H9 (cell line): Measurements from ENCODE around the gene PTRHD1. TPM values are rescaled to one million over a fixed set of nuclear protein-coding genes. Genes with fewer than 3 reads are reported as not detected.

Source experiments
- DNase-seq: peaks from one replicate; pipeline ENCODE4 v3.0.0-alpha.2; 2017
- H2AFZ ChIP-seq: one replicate; pipeline ENCODE4 v1.6.1; 2013; ENCODE audit warnings: mild to moderate bottlenecking, low read length, control low read depth, moderate library complexity
- H2AK5ac ChIP-seq: 2 replicates; pipeline ENCODE4 v1.6.1; 2013; ENCODE audit warnings: low read length, control low read depth, mixed read lengths; ENCODE audit not compliant: insufficient read length
- H2BK120ac ChIP-seq: one replicate; pipeline ENCODE4 v1.6.1; 2013; ENCODE audit warnings: low read depth, mild to moderate bottlenecking, low read length, control low read depth, inconsistent platforms; ENCODE audit not compliant: poor library complexity, severe bottlenecking
- H2BK12ac ChIP-seq: 2 replicates; pipeline ENCODE4 v1.6.1; 2013; ENCODE audit warnings: low read length, control low read depth, mixed read lengths, low read depth; ENCODE audit not compliant: insufficient read length
- H2BK15ac ChIP-seq: 2 replicates; pipeline ENCODE4 v1.6.1; 2013; ENCODE audit warnings: low read depth, low read length, control low read depth
- H2BK20ac ChIP-seq: one replicate; pipeline ENCODE4 v1.6.1; 2013; ENCODE audit warnings: low read depth, mild to moderate bottlenecking, low read length, control low read depth, inconsistent platforms; ENCODE audit not compliant: poor library complexity, severe bottlenecking
- H2BK5ac ChIP-seq: 2 replicates; pipeline ENCODE4 v1.6.1; 2013; ENCODE audit warnings: low read length, control low read depth, mixed read lengths; ENCODE audit not compliant: insufficient read length
- H3K14ac ChIP-seq: 2 replicates; pipeline ENCODE4 v1.6.1; 2013; ENCODE audit warnings: low read length, control low read depth; ENCODE audit not compliant: insufficient read depth
- H3K18ac ChIP-seq: 2 replicates; pipeline ENCODE4 v1.6.1; 2013; ENCODE audit warnings: low read depth, mild to moderate bottlenecking, mixed read lengths, low read length, control low read depth; ENCODE audit not compliant: insufficient read length
- H3K23ac ChIP-seq: 2 replicates; pipeline ENCODE4 v1.6.1; 2013; ENCODE audit warnings: low read length, control low read depth, mixed read lengths, low read depth; ENCODE audit not compliant: insufficient read length
- H3K23me2 ChIP-seq: 2 replicates; pipeline ENCODE4 v1.6.1; 2013; ENCODE audit warnings: low read depth, mild to moderate bottlenecking, mixed read lengths, low read length, control low read depth; ENCODE audit not compliant: insufficient read length, poor library complexity, severe bottlenecking
- H3K27ac ChIP-seq: 2 replicates; pipeline ENCODE4 v1.5.1; 2013; ENCODE audit warnings: low read length, control low read depth, mixed read lengths, low read depth; ENCODE audit not compliant: insufficient read length
- H3K27me3 ChIP-seq: 2 replicates; pipeline ENCODE4 v1.6.1; 2013; ENCODE audit warnings: low read length, control low read depth, inconsistent platforms; ENCODE audit not compliant: insufficient read depth
- H3K4ac ChIP-seq: 2 replicates; pipeline ENCODE4 v1.6.1; 2013; ENCODE audit warnings: low read depth, mild to moderate bottlenecking, control low read depth, inconsistent platforms, low read length, moderate library complexity
- H3K4me1 ChIP-seq: 2 replicates; pipeline ENCODE4 v1.6.1; 2013; ENCODE audit warnings: low read length, control low read depth, inconsistent platforms; ENCODE audit not compliant: insufficient read depth
- H3K4me2 ChIP-seq: 2 replicates; pipeline ENCODE4 v1.6.1; 2013; ENCODE audit warnings: low read length, control low read depth, mixed read lengths; ENCODE audit not compliant: insufficient read length, insufficient read depth
- H3K56ac ChIP-seq: 2 replicates; pipeline ENCODE4 v1.6.1; 2013; ENCODE audit warnings: low read depth, mild to moderate bottlenecking, mixed read lengths, low read length, control low read depth; ENCODE audit not compliant: insufficient read length
- H3K79me1 ChIP-seq: 2 replicates; pipeline ENCODE4 v1.6.1; 2013; ENCODE audit warnings: low read depth, mild to moderate bottlenecking, moderate library complexity, low read length, control low read depth, inconsistent platforms; ENCODE audit not compliant: insufficient read depth, poor library complexity, severe bottlenecking
- H3K79me2 ChIP-seq: 2 replicates; pipeline ENCODE4 v1.6.1; 2013; ENCODE audit warnings: low read length, control low read depth, inconsistent platforms; ENCODE audit not compliant: insufficient read depth
- H3K9ac ChIP-seq: 2 replicates; pipeline ENCODE4 v1.6.1; 2013; ENCODE audit warnings: low read length, control low read depth, mixed read lengths; ENCODE audit not compliant: insufficient read length; ENCODE audit errors: extremely low read depth
- H3K9me3 ChIP-seq: one replicate; pipeline ENCODE4 v1.6.1; 2013; ENCODE audit warnings: low read depth, low read length, inconsistent platforms; ENCODE audit not compliant: control insufficient read depth
- H3T11ph ChIP-seq: one replicate; pipeline ENCODE4 v1.6.1; 2013; ENCODE audit warnings: mild to moderate bottlenecking, low read length, control low read depth, inconsistent platforms
- H4K20me1 ChIP-seq: one replicate; pipeline ENCODE4 v1.6.1; 2013; ENCODE audit not compliant: control insufficient read depth, insufficient read length, insufficient read depth
- H4K5ac ChIP-seq: 2 replicates; pipeline ENCODE4 v1.6.1; 2013; ENCODE audit warnings: low read depth, mild to moderate bottlenecking, mixed read lengths, low read length, control low read depth; ENCODE audit not compliant: insufficient read length
- H4K8ac ChIP-seq: replicated peaks from 2 replicates; pipeline ENCODE4 v1.6.1; 2013; ENCODE audit warnings: low read length, control low read depth, mixed read lengths, low read depth; ENCODE audit not compliant: insufficient read length
- H4K91ac ChIP-seq: 2 replicates; pipeline ENCODE4 v1.6.1; 2013; ENCODE audit warnings: low read depth, mild to moderate bottlenecking, moderate library complexity, mixed read lengths, low read length, control low read depth; ENCODE audit not compliant: insufficient read length
- H3K27ac Mint-ChIP-seq, 3 experiments: 2 replicates in 2 of 3; 3 replicates in 1 of 3; pipeline ENCODE4 v1.8.0; 2020 to 2021; ENCODE audit warnings: mixed read lengths in 3 of 3, mild to moderate bottlenecking in 1 of 3, moderate library complexity in 1 of 3
- H3K27me3 Mint-ChIP-seq: 2 replicates; pipeline ENCODE4 v1.8.0; 2021; ENCODE audit warnings: low read depth, mild to moderate bottlenecking, moderate library complexity, mixed read lengths
- H3K36me3 Mint-ChIP-seq, 3 experiments: 2 replicates in 2 of 3; 3 replicates in 1 of 3; pipeline ENCODE4 v1.8.0; 2020 to 2021; ENCODE audit warnings: low read depth in 3 of 3, mixed read lengths in 3 of 3; ENCODE audit not compliant: insufficient read depth in 1 of 3
- H3K4me1 Mint-ChIP-seq, 2 experiments: 2 replicates each; pipeline ENCODE4 v1.8.0; 2020; ENCODE audit warnings: mixed read lengths in 2 of 2
- H3K4me3 Mint-ChIP-seq, 2 experiments: 2 replicates in 1 of 2; 3 replicates in 1 of 2; pipeline ENCODE4 v1.8.0; 2020 to 2021; ENCODE audit warnings: mild to moderate bottlenecking in 2 of 2, mixed read lengths in 2 of 2, moderate library complexity in 1 of 2
- H3K9me3 Mint-ChIP-seq, 2 experiments: 2 replicates in 1 of 2; 3 replicates in 1 of 2; pipeline ENCODE4 v1.8.0; 2020; ENCODE audit warnings: mild to moderate bottlenecking in 2 of 2, mixed read lengths in 2 of 2, moderate library complexity in 1 of 2
- WGBS: extraction: QIAGEN DNeasy Blood & Tissue Kit; methylation state at CpG from one replicate; pipeline ENCODE4 v1.1.7; 2013; ENCODE audit warnings: missing lambda C conversion rate, low lambda C conversion rate, mixed read lengths; ENCODE audit not compliant: insufficient read length; ENCODE audit errors: extremely low coverage; 5-methylcytosine and 5-hydroxymethylcytosine counted together
- total RNA-seq: library from RNA; stranded (reverse); gene quantifications from 2 replicates; pipeline ENCODE4 v1.2.1, GENCODE V29; 2021
- TF ChIP-seq, protein P1 (sequence below): fragments of 200-600 bp; sonication (generic); conservative IDR thresholded peaks from 3 replicates; pipeline ENCODE4 v1.8.0; 2021; ENCODE audit warnings: antibody characterized with exemption, mild to moderate bottlenecking

PTRHD1 gene
- total RNA-seq, 1 experiment from 2014 or later = 43.7 TPM

DNA sequence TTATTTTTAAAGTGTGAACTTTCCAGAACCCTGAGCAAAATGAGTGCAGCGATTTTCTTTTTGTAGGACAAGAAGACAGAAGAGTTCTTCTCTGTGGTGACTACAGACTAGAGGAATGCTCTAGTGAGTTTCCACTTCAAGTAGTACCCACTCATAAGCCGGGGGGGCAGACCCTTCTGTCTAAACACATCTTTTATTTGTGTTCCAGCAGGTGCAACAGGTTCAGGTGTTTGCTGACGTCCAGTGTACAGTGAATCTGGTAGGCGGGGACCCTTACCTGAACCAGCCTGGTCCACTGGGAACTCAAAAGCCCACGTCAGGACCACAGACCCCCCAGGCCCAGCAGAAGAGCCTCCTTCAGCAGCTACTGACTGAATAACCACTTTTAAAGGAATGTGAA lies 25.2 kb downstream of the PTRHD1 start:
- Histone ChIP-seq H3K4me2 (no peak overlapping the region), H2BK120ac (no peak overlapping the region), H2AFZ (no peak overlapping the region), H3K9ac (no peak overlapping the region), H3K14ac (no peak overlapping the region), H3K4me1 (no peaks in the 10 kb centered on the region), H4K91ac (no peak overlapping the region), H3K4ac (no peak overlapping the region), H3K56ac (no peak overlapping the region), H4K8ac (no peak overlapping the region), H4K5ac (no peak overlapping the region), H3K27ac (no peak overlapping the region), H3K23me2 (no peaks in the 10 kb centered on the region), H3K79me1 (no peaks in the 10 kb centered on the region), H3K23ac (no peak overlapping the region), H2BK12ac (no peak overlapping the region), H3K79me2 (no peaks in the 10 kb centered on the region), H3K9me3 (no peaks in the 10 kb centered on the region), H2BK15ac (no peak overlapping the region), H4K20me1 (no peaks in the 10 kb centered on the region), H2AK5ac (no peak overlapping the region), H2BK20ac (no peak overlapping the region), H3K18ac (no peak overlapping the region), H2BK5ac (no peak overlapping the region), H3T11ph (no peak overlapping the region), H3K27me3 (no peaks in the 10 kb centered on the region)
- Mint-ChIP-seq H3K4me3 (no peak overlapping the region), H3K9me3 (peaks cover 0 to 3% of the 10 kb centered on the region in 2 experiments; a peak in 1 of 5 replicates), H3K27ac (no peak overlapping the region), H3K36me3 (peaks cover 7 to 19% (median 17%) of the 10 kb centered on the region in 3 experiments), H3K27me3 (no peaks in the 10 kb centered on the region; the same call in 1 of the 2 replicates), H3K4me1 (peaks cover 5 to 9% of the 10 kb centered on the region in 2 experiments)
- TF ChIP-seq, protein P1, sequence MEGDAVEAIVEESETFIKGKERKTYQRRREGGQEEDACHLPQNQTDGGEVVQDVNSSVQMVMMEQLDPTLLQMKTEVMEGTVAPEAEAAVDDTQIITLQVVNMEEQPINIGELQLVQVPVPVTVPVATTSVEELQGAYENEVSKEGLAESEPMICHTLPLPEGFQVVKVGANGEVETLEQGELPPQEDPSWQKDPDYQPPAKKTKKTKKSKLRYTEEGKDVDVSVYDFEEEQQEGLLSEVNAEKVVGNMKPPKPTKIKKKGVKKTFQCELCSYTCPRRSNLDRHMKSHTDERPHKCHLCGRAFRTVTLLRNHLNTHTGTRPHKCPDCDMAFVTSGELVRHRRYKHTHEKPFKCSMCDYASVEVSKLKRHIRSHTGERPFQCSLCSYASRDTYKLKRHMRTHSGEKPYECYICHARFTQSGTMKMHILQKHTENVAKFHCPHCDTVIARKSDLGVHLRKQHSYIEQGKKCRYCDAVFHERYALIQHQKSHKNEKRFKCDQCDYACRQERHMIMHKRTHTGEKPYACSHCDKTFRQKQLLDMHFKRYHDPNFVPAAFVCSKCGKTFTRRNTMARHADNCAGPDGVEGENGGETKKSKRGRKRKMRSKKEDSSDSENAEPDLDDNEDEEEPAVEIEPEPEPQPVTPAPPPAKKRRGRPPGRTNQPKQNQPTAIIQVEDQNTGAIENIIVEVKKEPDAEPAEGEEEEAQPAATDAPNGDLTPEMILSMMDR = no peak
- no peak for DNase-seq
- no CpG with 5 or more reads among the region's 5 CpGs for WGBS
